ENCODE measurements around the gene CBFA2T3.
"Not testable (repeated sequence)": the region's sequence is repeated elsewhere in the genome, so short reads cannot be mapped to it uniquely, and the experiment has no call there.

The CBFA2T3 gene

DNA sequence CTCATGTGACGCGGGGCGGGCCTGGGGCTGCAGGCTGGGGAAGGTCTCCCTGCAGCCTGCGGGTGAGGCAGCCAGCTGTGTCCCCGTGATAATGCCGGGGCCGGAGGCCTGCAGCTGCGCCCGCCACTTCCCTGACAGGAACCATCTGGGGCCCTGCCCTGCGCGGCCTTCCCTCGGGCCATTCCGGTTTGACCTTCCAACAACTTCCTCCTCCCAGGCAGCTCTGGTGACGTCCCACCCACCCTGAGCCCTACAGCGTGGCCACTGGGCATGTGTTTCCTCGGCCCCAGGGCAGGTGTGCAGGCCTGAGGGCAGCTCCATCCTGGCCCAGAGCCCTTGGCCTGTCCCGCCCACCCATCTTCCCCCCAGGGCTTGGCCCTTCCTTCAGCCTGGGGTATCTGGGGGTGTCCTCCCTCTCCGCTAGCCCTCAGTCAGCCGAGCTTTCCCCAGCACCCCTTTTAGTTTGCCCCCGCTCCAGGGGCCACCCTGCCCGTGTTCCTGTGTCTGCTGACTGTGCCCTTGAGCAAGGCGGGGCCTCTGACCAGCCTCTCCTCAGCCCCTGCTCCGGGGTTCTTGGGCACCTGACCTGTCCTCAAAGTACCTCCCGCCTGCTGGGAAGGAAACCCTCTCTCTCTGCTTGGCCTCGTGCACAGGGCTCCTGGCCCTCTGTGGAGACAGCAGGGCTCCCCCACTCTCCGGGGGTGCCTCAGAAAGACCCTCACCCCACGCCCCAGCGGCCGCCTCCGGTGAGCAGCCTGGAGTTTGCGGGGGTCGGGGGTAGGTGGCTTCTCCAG is at the start of gene CBFA2T3:
Gene CBFA2T3, minus strand, starts transcription at position 190 of the 794 bp plus-strand sequence. CDS start 400 bp downstream, outside the sequence.
- peak in 36 of 58 donors; percentile 6 to 62 (median 26) for DNase-seq

DNA sequence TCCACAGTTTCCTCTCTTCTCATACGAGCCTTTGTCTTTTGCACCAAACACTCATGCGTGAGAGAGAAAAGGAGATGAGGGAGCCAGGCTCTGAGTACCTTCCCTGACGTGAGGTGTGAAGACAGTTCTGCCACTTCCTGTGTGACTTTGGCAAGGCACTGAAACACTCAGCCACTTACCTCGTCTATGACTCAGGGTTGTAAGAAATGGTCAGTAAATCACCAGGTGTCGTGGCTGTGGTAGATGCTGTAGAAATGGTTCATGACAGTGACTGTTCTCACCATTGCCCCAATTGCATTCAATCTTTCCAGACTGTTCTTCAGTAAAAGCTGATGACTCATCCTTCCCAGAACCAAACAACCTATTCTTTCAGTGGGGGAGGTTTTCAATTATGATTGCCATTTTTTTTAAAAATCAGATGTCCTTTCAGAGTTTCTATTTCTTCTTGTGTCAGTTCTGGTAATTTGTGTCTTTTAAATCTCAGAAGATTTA is 49.2 kb upstream of the CBFA2T3 start:
- no peak for DNase-seq

DNA sequence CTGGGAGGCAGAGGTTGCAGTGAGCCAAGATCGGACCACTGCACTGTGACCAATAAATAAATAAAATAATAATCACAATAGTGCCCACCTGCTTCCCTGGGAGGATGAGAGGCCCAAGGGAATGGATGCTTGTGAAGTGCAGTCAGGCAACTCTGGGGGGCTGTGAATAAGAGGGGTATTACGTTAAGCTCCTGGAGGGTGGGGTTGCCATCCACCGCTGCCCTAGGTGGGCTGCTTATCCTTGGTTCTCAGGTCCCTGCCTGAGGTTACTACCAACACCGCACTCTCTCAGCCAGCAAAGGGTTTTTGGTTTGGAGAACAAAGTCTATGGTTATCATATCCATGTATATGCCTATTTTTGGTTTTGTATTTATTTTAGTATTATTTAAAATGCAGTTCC is 48.6 kb upstream of the CBFA2T3 start:
- DNase-seq: no peak

DNA sequence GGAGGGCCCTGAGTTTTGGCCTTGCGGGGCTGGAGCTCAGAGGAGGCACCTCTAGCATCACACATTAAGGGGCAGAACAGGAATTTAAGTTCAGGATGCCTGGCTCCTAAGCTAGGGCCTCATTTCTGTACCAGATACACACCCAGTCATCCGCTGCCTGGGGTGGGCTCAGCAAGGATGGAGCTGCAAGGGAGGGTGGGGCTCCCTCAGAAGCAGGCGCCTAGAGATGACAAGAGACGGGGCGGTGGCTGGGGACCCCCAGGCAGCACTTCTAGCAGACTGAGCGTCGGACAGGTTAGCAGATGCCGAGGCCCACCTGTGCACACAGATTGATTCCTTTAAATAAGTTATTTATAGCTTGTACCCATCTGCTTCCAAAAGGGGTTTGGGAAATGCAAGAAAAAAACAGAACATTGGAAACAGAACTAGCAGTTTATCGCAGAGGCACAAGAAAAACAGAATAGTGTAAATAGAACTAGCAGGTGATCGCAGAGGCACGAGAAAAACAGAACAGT is 47.6 kb upstream of the CBFA2T3 start:
- no peak for DNase-seq

DNA sequence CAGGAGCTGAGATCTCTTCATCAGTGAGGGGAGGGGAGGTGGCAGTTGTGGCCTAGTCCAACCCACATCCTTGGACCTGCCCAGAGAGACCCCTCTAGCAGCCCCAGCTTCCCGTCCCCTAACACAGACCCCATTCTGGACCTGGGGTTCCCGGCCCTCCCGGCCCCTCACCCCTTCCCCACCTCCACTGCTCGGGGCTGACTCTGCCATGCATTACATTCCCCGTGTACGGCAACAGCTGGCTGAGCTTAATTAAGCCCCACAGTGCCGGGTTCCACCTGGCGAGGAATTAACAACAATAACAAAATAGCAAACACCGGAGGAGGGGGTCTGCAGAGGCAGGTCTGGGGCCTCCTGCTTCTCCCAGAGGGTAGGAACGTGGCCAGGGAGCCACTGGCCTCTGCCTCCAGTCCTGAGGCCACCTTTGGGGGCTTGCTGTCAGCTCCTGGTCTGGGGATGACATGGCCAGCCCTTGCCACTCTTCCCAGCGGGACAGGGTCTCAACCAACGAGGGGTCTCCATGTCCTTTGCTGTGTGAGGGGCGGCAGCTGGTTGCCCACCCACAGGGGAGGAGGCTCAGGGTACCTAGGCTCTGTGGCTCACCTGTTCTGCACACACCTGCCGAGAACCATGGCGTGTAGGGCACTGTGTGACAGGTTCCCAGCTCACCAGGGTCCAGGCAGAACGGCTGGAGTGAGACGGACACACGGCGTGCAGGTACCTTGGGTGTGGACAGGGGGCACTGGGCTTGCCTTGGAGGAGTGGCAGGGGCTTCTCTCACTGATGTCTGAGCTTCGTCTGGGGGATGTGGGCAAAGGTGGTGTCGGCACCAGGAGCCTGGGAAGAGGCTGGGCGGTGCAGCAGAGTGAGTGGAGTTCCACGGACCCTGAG is 46.9 kb upstream of the CBFA2T3 start:
- DNase-seq: no peak

DNA sequence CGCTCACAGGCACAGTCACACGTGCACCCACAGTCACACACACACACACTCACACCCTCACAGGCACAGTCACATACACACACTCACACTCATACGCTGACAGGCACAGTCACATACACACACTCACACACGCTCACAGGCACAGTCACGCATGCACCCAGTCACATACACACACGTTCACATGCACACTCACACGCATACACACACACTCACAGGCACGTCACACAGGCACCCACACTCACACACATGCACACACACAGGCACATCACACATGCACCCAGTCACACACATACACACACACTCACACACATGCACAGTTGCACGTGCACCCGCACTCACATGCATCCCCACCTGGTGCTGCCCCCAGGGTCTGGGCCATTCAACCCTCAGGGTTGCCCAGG is 46.1 kb upstream of the CBFA2T3 start:
- DNase-seq: no peak

DNA sequence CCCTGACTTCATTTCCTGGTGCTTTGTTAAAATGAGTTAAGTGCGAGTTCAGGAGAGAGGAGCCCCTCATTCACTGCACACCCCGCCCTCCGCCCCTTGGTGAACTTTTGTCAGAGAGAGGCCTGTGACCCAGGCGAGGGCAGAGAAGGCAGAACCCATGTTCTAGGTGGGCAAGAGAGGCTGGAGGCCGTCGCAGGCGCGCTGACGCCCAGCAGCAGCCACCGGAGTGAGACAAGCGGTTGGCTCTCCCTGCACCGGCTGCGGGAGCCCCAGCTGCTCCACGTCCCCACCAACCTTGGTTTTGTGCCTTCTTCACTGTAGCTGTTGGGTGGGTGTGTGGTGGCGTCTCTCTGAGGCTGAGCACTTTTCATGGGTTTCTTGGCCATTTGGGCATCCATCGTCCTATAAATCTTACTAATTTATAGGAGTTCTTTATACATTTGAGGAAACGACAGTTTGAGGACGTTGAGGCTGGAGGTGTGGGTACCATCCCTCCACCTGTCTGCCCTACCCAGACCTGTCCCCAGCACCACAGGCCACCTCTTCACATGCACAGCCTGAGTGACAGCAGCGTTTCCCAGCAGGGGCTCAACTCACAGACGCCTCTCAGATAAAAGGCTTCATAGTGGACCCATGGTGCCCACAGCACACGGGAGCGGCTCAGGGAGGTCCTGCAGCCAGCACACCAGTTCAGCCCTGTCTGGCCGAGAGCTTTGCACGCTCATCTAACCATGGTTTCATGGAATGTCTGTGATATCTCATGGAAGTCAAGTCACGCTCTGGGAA is 45.2 kb upstream of the CBFA2T3 start:
- no peak for DNase-seq

DNA sequence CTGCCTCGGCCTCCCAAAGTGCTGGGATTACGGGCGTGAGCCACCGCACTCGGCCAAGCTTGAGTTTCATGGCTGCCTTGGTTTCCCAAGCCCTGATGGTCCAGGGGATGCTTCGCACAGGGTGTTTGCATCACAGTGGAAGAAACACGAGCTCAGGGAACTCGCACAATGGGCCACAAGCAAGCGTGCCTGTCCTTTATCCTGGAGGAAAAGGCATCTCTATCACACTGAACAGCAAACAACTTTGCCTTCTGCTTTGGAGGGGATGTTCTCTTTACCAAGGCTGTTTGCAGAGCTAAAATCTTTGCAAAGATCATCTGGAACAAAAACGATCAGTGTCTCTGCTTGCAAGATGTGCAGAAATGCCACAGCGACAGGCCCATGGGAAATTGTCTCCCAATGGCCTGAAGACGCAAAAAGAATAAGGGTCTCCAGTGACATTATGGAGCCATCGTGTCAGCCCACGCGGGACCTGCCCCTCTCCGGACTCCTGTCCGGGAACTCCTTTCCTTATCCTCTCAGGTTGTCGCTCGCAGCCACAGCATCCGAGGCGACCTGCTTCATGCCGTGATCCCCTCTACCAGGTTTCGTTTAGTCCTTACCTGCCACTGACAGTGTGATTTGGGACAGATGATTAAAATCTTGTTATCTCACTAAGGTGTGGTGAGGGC is 44.1 kb upstream of the CBFA2T3 start:
- DNase-seq: no peak

DNA sequence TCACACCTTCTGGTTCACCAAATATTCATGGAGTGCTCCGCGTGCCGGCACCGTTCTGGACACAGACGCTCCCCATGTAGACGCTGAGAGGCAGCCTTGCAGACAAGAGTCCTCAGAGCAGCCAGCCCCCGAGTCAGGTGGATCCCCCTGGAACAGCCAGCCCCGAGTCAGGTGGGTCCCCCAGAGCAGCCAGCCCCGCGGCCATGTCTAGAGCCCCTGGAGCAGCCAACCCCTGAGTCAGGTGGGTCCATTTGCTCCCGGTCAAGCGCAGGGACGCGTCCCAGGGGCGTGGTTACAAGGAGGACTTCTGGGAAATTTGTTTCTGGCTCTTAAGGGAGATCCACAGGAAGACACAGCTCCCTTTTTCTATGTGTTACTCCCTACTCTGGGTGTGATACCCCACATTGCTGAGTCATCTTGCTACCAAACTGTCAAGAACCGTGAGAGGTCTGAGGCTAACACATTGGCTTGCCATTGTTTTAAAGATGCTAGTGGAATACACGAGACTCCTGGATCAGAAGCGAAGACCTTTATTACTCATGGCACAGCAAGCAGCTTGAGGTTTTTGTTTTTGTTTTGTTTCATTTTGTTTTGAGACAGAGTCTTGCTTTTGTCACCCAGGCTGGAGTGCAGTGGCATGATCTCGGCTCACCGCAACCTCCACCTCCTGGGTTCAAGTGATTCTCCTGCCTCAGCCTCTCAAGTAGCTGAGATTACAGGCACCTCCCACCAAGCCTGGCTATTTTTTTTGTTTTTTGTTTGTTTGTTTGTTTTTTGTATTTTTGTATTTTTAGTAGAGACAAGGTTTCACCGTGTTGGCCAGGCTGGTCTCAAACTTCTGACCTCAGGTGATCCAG is 43.3 kb upstream of the CBFA2T3 start:
- no peak for DNase-seq

DNA sequence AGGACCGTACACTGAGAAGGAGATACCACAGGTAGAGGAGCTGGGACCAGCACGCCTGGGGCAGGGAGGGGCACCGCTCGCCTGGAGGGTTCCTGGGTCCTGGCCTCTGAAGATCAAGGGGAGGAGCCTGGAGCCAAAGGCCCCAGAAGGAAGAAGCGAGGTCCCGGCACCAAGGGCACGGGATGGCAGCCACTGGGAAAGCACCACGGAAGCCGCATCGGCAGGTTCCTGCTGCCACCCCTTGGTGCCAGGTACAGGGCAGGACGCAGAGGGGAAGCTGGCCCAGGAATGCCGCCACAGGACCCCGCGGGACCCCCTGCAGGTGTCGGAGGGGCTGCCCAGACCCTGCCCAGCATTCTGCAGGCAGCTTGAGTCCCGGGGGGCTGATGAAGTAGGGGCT is 42.5 kb upstream of the CBFA2T3 start:
- no peak for DNase-seq

DNA sequence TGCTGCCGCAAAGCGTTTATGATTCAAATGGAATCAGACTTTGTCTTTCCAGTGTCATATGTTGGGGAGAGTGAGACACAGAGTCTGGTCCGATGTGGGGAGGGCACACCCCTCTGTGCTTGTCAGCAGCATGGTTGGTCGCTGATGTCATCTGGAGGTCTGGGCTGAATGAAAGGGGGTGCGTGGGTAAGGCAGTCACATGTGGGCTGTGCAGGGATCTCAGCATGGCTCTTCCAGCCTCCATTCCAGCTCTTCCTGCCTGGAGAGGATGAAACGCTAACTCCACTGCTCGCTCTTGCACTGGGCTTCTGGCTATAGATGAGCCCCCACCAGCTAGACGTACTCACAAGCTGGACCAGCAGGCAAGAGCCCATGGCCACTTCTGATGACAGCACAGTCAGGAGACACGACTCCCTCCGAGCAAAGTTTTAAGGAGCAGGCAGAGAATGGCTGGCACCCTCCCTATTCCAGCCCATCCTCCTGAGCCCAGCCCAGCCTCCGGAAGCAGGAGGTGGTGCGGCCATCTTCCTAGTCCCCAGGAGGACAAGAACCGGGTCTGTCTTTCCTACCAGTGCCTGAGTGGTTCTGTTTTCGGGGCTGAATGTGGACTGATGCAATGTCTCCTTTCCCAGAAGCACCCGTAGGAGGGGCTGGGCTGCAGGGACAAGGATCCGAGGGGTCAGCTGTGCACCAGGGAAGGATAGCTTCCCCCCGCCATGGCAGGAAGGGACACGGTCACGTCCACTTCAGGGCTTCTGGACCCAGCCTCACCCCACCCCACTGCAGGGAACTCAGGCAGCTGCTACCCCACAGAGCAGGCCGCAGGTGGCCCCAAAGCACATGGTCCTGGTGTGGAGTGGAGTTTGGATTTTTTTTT is 41.5 kb upstream of the CBFA2T3 start:
- peak in 1 of 58 donors; percentile 12 for DNase-seq

DNA sequence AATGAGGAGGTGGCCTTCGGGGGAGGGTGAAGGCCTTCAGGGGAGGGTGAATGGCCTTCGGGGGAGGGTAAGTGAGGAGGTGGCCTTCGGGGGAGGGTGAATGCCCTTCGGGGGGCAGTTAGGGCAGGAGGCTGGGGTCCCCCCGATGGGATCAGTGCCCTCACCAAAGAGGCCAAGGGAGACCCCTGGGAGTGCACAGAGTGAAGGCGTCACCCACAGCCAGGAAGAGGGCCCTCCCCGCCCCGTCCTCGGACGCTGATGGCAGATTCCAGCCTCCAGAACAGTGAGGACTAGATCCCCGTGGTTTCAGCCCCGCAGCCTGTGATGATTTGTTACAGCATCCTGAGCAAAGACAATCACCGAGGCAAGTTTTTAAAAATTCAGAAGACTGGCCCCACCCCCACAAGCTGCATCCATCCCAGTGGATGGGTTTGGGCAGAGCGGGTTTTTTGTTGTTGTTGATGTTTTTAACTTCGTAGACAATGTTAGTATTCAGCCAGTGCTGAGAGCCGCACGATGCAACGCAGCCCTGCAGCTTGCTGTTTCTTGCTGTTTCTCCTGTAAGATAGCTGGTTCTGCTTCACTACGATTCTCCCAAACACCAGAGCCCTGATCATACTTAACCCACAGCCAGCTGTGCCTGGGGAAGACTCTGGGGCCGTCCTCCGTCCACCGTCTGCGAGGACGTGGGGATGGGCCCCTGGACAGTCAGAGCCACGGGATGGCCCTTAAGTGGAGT is 40.7 kb upstream of the CBFA2T3 start:
- no peak for DNase-seq

DNA sequence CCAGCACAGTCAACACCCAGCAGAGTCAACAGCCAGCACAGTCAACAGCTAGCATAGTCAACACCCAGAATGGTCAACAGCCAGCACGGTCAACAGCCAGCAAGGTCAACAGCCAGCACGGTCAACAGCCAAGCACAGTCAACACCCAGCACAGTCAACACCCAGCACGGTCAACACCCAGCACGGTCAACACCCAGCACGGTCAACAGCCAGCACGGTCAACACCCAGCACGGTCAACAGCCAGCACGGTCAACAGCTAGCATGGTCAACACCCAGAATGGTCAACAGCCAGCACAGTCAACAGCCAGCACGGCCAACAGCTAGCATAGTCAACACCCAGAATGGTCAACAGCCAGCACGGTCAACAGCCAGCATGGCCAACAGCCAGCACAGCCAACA is 39.6 kb upstream of the CBFA2T3 start:
- DNase-seq: not testable (repeated sequence)

DNA sequence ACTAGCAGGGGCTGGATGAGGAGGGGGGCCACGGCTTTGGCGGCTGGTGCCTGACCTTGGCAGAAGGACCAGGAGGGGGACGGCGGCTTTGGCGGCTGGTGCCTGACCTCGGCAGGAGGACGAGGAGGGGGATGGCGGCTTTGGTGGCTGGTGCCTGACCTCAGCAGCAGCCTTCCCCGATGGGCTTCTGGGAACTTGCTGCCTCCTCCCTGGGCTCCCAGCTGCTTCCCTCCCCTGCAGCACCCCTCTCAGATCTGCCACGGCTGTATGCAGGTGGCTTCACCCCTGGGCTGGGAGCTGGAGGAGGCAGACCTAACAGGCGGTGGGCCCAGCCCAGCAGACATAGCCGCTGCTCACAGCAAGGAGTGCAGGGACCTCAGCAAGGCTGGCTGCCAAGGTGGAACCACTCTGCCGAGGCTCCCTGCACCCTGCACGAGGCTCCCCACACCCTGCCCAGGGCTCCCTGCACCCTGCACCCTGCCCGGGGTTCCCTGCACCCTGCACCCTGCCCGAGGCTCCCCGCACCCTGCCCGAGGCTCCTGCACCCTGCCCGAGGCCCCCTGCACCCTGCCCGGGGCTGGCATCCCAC is 38.4 kb upstream of the CBFA2T3 start:
- no peak for DNase-seq

DNA sequence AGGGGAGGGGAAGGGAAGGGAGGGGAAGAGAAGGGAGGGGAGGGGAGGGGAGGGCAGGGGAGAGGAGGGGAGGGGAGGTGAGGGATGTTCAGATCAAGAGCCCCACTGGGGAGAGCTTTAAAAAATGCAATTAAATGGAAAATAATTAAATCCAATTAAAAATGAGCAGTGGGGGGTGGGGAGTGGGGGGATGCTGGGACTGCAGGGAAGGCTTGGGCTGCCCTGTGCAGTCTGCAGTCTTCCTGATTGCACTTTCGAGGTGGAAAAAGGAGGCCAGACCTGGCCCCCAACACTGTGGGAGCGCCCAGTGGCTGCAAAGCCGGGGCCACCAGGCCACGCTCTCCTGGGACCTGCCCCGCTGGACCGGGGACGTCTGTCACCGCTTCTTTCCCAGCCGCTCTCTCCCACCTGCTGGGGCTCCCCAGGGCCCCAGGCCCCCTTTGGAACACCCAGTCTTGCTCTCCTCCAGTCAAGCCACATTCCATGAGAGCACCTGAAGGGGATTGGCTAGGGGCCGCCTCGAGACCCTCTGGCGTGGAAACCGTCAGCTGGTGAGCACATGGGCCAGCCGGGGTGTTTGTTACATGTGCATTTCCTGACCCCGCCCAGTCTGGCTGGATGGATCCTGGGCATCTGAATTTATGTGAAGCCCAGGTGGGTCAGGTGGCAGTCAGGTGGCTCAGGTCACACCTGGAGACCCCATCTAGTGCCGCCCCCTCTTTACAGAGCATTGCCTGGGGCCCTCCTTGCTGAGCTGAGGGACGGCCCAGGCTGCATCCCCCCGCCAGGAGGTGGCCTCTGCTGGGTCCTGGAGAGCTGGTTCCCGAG is 37.6 kb upstream of the CBFA2T3 start:
- no peak for DNase-seq

DNA sequence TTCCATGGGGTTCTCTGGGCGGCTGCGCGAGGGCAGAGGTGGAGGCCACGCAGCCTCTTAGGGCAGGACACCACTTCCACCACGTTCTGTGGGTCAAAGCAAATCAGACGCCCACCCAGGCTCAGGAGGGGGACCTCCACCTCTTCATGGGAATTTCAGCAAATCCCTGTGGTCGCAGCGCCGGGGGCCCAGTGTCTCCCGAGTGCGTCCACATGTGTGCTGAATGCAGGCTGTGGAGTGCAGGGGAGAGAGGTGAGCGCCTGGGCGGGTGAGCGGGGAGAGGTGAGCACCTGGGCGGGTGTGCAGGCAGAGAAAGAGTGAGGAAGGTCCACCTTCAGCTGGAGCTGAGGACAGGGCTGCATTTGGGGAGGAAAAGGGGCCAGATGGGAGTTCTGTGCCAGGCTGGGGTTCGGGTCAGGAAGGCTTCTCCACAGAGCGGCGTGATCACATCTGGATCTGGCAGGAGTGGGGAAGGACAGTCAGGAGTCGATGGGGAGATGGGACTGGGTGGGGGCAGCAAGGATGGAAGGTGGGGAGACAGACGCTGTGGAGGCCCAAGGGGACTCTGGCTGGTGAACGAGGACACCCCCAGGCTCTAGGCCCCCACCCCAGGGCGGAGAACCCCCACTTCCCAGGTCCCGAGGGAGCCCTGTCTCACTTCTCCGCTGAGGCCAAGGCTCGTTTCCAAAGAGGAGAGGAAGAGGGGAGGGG is 36.8 kb upstream of the CBFA2T3 start:
- no peak for DNase-seq
